ENCODE data around the gene MAPK1.

DNA sequence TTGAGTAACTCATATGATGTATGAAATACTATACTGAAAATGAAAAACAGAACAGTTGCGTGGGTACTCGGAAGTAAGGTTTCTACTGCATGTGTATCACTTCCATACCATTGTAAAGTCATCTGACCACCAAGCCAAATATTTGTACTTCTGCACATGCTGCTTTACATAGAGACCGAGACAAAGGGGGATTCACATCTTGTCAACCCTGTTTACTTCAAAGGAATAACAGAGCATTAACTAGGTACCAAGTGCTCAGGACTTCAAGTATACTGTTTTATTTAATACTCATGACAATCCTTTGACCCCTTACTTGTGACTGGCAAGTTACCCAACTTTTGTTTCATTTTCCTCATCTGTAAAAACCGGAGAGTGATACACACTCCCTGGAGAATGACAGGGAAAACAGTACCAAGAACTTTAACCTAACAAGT, 9.9 kb downstream of the MAPK1 start:
- TF ChIP-seq, protein P1, sequence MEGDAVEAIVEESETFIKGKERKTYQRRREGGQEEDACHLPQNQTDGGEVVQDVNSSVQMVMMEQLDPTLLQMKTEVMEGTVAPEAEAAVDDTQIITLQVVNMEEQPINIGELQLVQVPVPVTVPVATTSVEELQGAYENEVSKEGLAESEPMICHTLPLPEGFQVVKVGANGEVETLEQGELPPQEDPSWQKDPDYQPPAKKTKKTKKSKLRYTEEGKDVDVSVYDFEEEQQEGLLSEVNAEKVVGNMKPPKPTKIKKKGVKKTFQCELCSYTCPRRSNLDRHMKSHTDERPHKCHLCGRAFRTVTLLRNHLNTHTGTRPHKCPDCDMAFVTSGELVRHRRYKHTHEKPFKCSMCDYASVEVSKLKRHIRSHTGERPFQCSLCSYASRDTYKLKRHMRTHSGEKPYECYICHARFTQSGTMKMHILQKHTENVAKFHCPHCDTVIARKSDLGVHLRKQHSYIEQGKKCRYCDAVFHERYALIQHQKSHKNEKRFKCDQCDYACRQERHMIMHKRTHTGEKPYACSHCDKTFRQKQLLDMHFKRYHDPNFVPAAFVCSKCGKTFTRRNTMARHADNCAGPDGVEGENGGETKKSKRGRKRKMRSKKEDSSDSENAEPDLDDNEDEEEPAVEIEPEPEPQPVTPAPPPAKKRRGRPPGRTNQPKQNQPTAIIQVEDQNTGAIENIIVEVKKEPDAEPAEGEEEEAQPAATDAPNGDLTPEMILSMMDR (IDR thresholded peaks at IDR 0.05) = no peak
- TF ChIP-seq, protein P2, sequence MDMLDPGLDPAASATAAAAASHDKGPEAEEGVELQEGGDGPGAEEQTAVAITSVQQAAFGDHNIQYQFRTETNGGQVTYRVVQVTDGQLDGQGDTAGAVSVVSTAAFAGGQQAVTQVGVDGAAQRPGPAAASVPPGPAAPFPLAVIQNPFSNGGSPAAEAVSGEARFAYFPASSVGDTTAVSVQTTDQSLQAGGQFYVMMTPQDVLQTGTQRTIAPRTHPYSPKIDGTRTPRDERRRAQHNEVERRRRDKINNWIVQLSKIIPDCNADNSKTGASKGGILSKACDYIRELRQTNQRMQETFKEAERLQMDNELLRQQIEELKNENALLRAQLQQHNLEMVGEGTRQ (CRISPR knock-in tag; IDR thresholded peaks at IDR 0.05) = no peak
- TF ChIP-seq ATF1 (CRISPR knock-in tag; IDR thresholded peaks at IDR 0.05) (no peak), JUN (CRISPR knock-in tag; IDR thresholded peaks at IDR 0.05) (no peak), EMX1 (CRISPR knock-in tag; IDR thresholded peaks at IDR 0.05) (no peak), KAT7 (CRISPR knock-in tag; IDR thresholded peaks at IDR 0.05; ENCODE audit: borderline replicate concordance) (no peak), NR3C1 (CRISPR knock-in tag; conservative IDR thresholded peaks at IDR 0.05; ENCODE audit: low read depth) (no peak), ETV6 (CRISPR knock-in tag; IDR thresholded peaks at IDR 0.05) (no peak)
- TF ChIP-seq, protein P3, sequence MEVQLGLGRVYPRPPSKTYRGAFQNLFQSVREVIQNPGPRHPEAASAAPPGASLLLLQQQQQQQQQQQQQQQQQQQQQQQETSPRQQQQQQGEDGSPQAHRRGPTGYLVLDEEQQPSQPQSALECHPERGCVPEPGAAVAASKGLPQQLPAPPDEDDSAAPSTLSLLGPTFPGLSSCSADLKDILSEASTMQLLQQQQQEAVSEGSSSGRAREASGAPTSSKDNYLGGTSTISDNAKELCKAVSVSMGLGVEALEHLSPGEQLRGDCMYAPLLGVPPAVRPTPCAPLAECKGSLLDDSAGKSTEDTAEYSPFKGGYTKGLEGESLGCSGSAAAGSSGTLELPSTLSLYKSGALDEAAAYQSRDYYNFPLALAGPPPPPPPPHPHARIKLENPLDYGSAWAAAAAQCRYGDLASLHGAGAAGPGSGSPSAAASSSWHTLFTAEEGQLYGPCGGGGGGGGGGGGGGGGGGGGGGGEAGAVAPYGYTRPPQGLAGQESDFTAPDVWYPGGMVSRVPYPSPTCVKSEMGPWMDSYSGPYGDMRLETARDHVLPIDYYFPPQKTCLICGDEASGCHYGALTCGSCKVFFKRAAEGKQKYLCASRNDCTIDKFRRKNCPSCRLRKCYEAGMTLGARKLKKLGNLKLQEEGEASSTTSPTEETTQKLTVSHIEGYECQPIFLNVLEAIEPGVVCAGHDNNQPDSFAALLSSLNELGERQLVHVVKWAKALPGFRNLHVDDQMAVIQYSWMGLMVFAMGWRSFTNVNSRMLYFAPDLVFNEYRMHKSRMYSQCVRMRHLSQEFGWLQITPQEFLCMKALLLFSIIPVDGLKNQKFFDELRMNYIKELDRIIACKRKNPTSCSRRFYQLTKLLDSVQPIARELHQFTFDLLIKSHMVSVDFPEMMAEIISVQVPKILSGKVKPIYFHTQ (CRISPR knock-in tag; IDR thresholded peaks at IDR 0.05) = no peak
- TF ChIP-seq, protein P4, sequence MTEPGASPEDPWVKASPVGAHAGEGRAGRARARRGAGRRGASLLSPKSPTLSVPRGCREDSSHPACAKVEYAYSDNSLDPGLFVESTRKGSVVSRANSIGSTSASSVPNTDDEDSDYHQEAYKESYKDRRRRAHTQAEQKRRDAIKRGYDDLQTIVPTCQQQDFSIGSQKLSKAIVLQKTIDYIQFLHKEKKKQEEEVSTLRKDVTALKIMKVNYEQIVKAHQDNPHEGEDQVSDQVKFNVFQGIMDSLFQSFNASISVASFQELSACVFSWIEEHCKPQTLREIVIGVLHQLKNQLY (CRISPR knock-in tag; IDR thresholded peaks at IDR 0.05) = no peak
- TF ChIP-seq, protein P5, sequence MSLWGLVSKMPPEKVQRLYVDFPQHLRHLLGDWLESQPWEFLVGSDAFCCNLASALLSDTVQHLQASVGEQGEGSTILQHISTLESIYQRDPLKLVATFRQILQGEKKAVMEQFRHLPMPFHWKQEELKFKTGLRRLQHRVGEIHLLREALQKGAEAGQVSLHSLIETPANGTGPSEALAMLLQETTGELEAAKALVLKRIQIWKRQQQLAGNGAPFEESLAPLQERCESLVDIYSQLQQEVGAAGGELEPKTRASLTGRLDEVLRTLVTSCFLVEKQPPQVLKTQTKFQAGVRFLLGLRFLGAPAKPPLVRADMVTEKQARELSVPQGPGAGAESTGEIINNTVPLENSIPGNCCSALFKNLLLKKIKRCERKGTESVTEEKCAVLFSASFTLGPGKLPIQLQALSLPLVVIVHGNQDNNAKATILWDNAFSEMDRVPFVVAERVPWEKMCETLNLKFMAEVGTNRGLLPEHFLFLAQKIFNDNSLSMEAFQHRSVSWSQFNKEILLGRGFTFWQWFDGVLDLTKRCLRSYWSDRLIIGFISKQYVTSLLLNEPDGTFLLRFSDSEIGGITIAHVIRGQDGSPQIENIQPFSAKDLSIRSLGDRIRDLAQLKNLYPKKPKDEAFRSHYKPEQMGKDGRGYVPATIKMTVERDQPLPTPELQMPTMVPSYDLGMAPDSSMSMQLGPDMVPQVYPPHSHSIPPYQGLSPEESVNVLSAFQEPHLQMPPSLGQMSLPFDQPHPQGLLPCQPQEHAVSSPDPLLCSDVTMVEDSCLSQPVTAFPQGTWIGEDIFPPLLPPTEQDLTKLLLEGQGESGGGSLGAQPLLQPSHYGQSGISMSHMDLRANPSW (CRISPR knock-in tag; conservative IDR thresholded peaks at IDR 0.05; ENCODE audit: low read depth) = no peak
- TF ChIP-seq, protein P6, sequence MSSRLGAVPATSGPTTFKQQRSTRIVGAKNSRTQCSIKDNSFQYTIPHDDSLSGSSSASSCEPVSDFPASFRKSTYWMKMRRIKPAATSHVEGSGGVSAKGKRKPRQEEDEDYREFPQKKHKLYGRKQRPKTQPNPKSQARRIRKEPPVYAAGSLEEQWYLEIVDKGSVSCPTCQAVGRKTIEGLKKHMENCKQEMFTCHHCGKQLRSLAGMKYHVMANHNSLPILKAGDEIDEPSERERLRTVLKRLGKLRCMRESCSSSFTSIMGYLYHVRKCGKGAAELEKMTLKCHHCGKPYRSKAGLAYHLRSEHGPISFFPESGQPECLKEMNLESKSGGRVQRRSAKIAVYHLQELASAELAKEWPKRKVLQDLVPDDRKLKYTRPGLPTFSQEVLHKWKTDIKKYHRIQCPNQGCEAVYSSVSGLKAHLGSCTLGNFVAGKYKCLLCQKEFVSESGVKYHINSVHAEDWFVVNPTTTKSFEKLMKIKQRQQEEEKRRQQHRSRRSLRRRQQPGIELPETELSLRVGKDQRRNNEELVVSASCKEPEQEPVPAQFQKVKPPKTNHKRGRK (CRISPR knock-in tag; IDR thresholded peaks at IDR 0.05; ENCODE audit: borderline replicate concordance) = no peak
- TF ChIP-seq, protein P7, sequence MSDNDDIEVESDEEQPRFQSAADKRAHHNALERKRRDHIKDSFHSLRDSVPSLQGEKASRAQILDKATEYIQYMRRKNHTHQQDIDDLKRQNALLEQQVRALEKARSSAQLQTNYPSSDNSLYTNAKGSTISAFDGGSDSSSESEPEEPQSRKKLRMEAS (CRISPR knock-in tag; IDR thresholded peaks at IDR 0.05) = no peak
- TF ChIP-seq, protein P8, sequence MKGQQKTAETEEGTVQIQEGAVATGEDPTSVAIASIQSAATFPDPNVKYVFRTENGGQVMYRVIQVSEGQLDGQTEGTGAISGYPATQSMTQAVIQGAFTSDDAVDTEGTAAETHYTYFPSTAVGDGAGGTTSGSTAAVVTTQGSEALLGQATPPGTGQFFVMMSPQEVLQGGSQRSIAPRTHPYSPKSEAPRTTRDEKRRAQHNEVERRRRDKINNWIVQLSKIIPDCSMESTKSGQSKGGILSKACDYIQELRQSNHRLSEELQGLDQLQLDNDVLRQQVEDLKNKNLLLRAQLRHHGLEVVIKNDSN (CRISPR knock-in tag; IDR thresholded peaks at IDR 0.05) = no peak
